ENCODE results near the gene SEPTIN8.

DNA sequence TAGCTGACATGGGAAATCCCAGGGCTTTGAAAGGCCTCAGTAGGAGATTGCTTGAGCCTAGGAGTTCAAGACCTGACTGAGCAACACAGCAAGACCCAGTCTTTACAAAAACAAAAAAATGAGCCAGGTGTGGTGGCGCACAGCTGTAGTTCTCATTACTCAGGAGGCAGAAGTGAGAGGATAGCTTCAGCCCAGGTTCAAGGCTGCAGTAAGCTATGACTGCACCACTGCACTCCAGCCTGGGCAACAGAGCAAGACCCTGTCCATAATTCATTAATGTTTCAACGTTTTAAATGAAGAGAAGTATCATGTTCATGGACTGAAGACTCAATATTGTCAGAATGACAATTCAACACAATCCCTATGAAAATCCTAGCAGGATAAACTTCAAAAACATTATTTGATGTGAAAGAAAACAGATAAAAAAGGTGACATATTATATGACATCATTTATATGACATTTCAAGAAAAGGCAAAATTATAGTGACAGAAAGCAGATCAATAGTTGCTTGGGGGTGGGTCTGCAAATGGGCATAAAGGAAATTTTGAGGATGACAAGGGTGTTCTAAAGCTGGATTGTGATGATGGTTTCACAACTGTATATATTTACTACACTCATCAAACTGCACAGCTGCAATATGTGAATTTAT, 43.4 kb downstream of the SEPTIN8 start:
- TF ChIP-seq, protein P1, sequence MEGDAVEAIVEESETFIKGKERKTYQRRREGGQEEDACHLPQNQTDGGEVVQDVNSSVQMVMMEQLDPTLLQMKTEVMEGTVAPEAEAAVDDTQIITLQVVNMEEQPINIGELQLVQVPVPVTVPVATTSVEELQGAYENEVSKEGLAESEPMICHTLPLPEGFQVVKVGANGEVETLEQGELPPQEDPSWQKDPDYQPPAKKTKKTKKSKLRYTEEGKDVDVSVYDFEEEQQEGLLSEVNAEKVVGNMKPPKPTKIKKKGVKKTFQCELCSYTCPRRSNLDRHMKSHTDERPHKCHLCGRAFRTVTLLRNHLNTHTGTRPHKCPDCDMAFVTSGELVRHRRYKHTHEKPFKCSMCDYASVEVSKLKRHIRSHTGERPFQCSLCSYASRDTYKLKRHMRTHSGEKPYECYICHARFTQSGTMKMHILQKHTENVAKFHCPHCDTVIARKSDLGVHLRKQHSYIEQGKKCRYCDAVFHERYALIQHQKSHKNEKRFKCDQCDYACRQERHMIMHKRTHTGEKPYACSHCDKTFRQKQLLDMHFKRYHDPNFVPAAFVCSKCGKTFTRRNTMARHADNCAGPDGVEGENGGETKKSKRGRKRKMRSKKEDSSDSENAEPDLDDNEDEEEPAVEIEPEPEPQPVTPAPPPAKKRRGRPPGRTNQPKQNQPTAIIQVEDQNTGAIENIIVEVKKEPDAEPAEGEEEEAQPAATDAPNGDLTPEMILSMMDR (optimal IDR thresholded peaks at IDR 0.05 in 1 of 3, IDR thresholded peaks at IDR 0.05 in 1 of 3, conservative IDR thresholded peaks at IDR 0.05 in 1 of 3; ENCODE audit: extremely low read depth in 1 of 3, insufficient read depth in 2 of 3, low read length in 3 of 3), result no peak
- TF ChIP-seq EZH2 (IDR thresholded peaks at IDR 0.05; ENCODE audit: low read length), result no peak
